ENCODE measurements around the gene PARL.
"Not testable (repeated sequence)": the region's sequence is repeated elsewhere in the genome, so short reads cannot be mapped to it uniquely, and the experiment has no call there.

PARL gene

GRCh38 chr3:183816681-183817510, 67.8 kb downstream of the PARL start:
- no peak for DNase-seq

- DNase-seq: no peak
Measured at GRCh38 chr3:183815951-183816475, 68.7 kb downstream of the PARL start.

- DNase-seq: no peak
Measured at GRCh38 chr3:183815563-183815940, 69.1 kb downstream of the PARL start.

GRCh38 chr3:183814240-183814639, 70.4 kb downstream of the PARL start:
- no peak for DNase-seq

- DNase-seq: no peak
Measured at GRCh38 chr3:183812761-183813445, 71.8 kb downstream of the PARL start.

- no peak for DNase-seq
Measured at GRCh38 chr3:183811638-183812037, 73.0 kb downstream of the PARL start.

- DNase-seq: no peak
Measured at GRCh38 chr3:183810643-183811594, 73.8 kb downstream of the PARL start.

- no peak for DNase-seq
Measured at GRCh38 chr3:183809270-183809669, 75.4 kb downstream of the PARL start.

- DNase-seq: no peak
Measured at GRCh38 chr3:183808355-183808754, 76.3 kb downstream of the PARL start.

GRCh38 chr3:183807881-183808280, 76.8 kb downstream of the PARL start:
- DNase-seq: no peak

- no peak for DNase-seq
Measured at GRCh38 chr3:183807209-183807728, 77.4 kb downstream of the PARL start.

GRCh38 chr3:183802989-183803388, 81.7 kb downstream of the PARL start:
- no peak for DNase-seq

GRCh38 chr3:183801601-183802000, 83.1 kb downstream of the PARL start:
- DNase-seq: no peak

- DNase-seq: no peak
Measured at GRCh38 chr3:183800243-183800863, 84.3 kb downstream of the PARL start.

GRCh38 chr3:183799461-183799860, 85.2 kb downstream of the PARL start:
- DNase-seq: no peak

- DNase-seq: no peak
Measured at GRCh38 chr3:183797996-183798395, 86.7 kb downstream of the PARL start.

- no peak for DNase-seq
Measured at GRCh38 chr3:183796372-183796771, 88.3 kb downstream of the PARL start.

GRCh38 chr3:183794452-183794851, 90.2 kb downstream of the PARL start:
- DNase-seq: no peak

GRCh38 chr3:183792976-183793375, 91.7 kb downstream of the PARL start:
- no peak for DNase-seq

- DNase-seq: no peak
Measured at GRCh38 chr3:183790700-183791099, 94.0 kb downstream of the PARL start.

GRCh38 chr3:183789826-183790225, 94.9 kb downstream of the PARL start:
- no peak for DNase-seq

GRCh38 chr3:183784503-183784902, 100.2 kb downstream of the PARL start:
- not testable (repeated sequence) for DNase-seq
